ENCODE data around the gene CDCA8. TPM values are rescaled to one million over a fixed set of nuclear protein-coding genes. Genes with fewer than 3 reads are reported as not detected.
A peak's percentile ranks its signal among the peaks of the same experiment; 100 is the strongest.
"Not testable (repeated sequence)": the region's sequence is repeated elsewhere in the genome, so short reads cannot be mapped to it uniquely, and the experiment has no call there.

Gene CDCA8
- total and polyA plus RNA-seq, 9 of the 15 experiments (the other 6 are each of a cell fraction or from before 2014, with no cell fraction given): 26.4 to 148 (median 81.8) TPM

DNA sequence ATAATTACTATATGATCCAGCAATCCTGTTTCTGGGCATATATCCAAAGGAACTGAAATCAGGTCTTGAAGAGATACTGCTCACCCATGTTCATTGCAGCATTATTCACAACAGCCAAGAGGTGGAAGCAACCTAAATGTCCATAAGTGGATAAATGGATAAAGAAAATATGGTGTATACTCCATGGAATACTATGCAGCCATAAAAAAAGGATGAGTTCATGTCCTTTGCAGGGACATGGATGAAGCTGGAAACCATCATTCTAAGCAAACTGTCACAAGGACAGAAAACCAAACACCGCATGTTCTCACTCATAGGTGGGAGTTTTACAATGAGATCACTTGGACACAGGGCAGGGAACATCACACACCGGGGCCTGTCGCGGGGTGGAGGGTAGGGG lies 46.3 kb downstream of the CDCA8 start:
- in situ Hi-C loops (cut with MboI); intact Hi-C loops (cut with micrococcal nuclease); POLR2A ChIA-PET; H3K36me3 ChIP-seq (ENCODE audit: control insufficient read depth, insufficient read depth, low read length); H3K9me1 ChIP-seq (ENCODE audit: control insufficient read depth, insufficient read depth, low read length); CTCF ChIA-PET (ENCODE audit: low intra/inter-chr PET ratio); H4K20me1 ChIP-seq (replicated peaks; ENCODE audit: control insufficient read depth, insufficient read depth, low read length); BruUV-seq (replicated peaks); H3K9ac ChIP-seq (ENCODE audit: insufficient read depth in 1 of 2, low read depth in 2 of 2, low read length in 2 of 2); H3K9me3 ChIP-seq (replicated peaks; ENCODE audit: control insufficient read depth, insufficient read depth, low read depth, low read length); DNase-seq (ENCODE audit: extremely low read depth in 1 of 4, low spot score in 3 of 4); H3K4me1 ChIP-seq (replicated peaks in 1 of 2; ENCODE audit: control insufficient read depth in 2 of 2, insufficient read depth in 2 of 2, low read length in 2 of 2); H3K4me2 ChIP-seq (ENCODE audit: insufficient read depth, low read length); H2AFZ ChIP-seq (ENCODE audit: low read depth, low read length); H3K79me2 ChIP-seq (ENCODE audit: control insufficient read depth, insufficient read depth, low read length); H3K4me3 ChIP-seq; H3K27ac ChIP-seq (ENCODE audit: extremely low read depth, low read depth, low read length); FAIRE-seq; ATAC-seq: not testable (repeated sequence)
- WGBS (ENCODE audit: insufficient coverage, low coverage, missing lambda C conversion rate): 6% methylated on average over 4 of the region's 4 CpGs
- H3K27me3 ChIP-seq (ENCODE audit: control insufficient read depth in 2 of 2, insufficient read depth in 2 of 2, low read length in 2 of 2): peaks cover 18 to 33% of the 10 kb centered on the region in 2 experiments; a peak in 4 of 5 replicates
- TF ChIP-seq RBM25 (IDR thresholded peaks at IDR 0.05; ENCODE audit: low read depth, low read length, severe bottlenecking) (peak; percentile 9), ZNF146 (CRISPR knock-in tag; IDR thresholded peaks at IDR 0.05; ENCODE audit: unreplicated experiment) (peak; percentile 62)

DNA sequence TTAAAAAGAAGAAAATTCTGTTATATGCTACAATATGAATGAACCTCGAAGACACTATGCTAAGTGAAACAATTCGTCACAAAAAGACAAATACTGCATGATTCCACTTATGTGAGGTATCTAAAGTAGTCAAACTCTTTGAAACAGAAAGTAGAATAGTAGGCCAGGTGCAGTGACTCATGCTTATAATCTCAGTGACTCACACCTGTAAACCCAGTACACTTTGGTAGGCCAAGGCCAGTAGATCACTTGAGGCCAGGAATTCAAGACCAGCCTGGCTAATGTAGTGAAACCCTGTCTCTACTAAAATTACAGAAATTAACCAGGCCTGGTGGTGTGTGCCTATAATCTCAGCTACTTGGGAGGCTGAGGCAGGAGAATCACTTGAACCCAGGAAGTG lies 46.9 kb downstream of the CDCA8 start:
- H3K27ac ChIP-seq (ENCODE audit: extremely low read depth, low read depth, low read length): no peak overlapping the region
- H3K4me1 ChIP-seq (replicated peaks in 1 of 2; ENCODE audit: control insufficient read depth in 2 of 2, insufficient read depth in 2 of 2, low read length in 2 of 2): peaks cover 0 to 6% of the 10 kb centered on the region in 2 experiments; a peak in 2 of 5 replicates
- H3K27me3 ChIP-seq (ENCODE audit: control insufficient read depth in 2 of 2, insufficient read depth in 2 of 2, low read length in 2 of 2): peaks cover 18 to 30% of the 10 kb centered on the region in 2 experiments; a peak in 4 of 5 replicates
- BruUV-seq (replicated peaks): no TSS peak
- H3K36me3 ChIP-seq (ENCODE audit: control insufficient read depth, insufficient read depth, low read length): no peaks in the 10 kb centered on the region
- 8% methylated on average over 2 of the region's 2 CpGs for WGBS (ENCODE audit: insufficient coverage, low coverage, missing lambda C conversion rate)
- no peaks in the 10 kb centered on the region for H3K9me1 ChIP-seq (ENCODE audit: control insufficient read depth, insufficient read depth, low read length)
- in situ Hi-C loops (cut with MboI) (no loop called here), intact Hi-C loops (cut with micrococcal nuclease) (no loop called here)
- no peak overlapping the region for H2AFZ ChIP-seq (ENCODE audit: low read depth, low read length)
- ChIA-PET CTCF (ENCODE audit: low intra/inter-chr PET ratio) (no interaction called here), POLR2A (interaction anchor here (1.3 kb wide), 1 partner anchor 18 kb away, joined by 3 read pairs; no protein-coding TSS in a partner anchor)
- no peak overlapping the region for H3K4me3 ChIP-seq
- H4K20me1 ChIP-seq (replicated peaks; ENCODE audit: control insufficient read depth, insufficient read depth, low read length): 0 out of 2 replicates have a peak, but pooled peaks cover 2% of the 10 kb centered on the region
- no peaks in the 10 kb centered on the region for H3K9me3 ChIP-seq (replicated peaks; ENCODE audit: control insufficient read depth, insufficient read depth, low read depth, low read length)
- no peak overlapping the region for H3K4me2 ChIP-seq (ENCODE audit: insufficient read depth, low read length)
- ATAC-seq (no peak), FAIRE-seq (no peak), DNase-seq (ENCODE audit: extremely low read depth in 1 of 4, low spot score in 3 of 4) (no peak)
- H3K9ac ChIP-seq (ENCODE audit: insufficient read depth in 1 of 2, low read depth in 2 of 2, low read length in 2 of 2): no peak overlapping the region
- no peaks in the 10 kb centered on the region for H3K79me2 ChIP-seq (ENCODE audit: control insufficient read depth, insufficient read depth, low read length)
- TF ChIP-seq KDM1A (IDR thresholded peaks at IDR 0.05) (no peak), FUS (optimal IDR thresholded peaks at IDR 0.05; ENCODE audit: low read depth, low read length) (no peak)
- TF ChIP-seq, protein P1, sequence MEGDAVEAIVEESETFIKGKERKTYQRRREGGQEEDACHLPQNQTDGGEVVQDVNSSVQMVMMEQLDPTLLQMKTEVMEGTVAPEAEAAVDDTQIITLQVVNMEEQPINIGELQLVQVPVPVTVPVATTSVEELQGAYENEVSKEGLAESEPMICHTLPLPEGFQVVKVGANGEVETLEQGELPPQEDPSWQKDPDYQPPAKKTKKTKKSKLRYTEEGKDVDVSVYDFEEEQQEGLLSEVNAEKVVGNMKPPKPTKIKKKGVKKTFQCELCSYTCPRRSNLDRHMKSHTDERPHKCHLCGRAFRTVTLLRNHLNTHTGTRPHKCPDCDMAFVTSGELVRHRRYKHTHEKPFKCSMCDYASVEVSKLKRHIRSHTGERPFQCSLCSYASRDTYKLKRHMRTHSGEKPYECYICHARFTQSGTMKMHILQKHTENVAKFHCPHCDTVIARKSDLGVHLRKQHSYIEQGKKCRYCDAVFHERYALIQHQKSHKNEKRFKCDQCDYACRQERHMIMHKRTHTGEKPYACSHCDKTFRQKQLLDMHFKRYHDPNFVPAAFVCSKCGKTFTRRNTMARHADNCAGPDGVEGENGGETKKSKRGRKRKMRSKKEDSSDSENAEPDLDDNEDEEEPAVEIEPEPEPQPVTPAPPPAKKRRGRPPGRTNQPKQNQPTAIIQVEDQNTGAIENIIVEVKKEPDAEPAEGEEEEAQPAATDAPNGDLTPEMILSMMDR (IDR thresholded peaks at IDR 0.05 in 2 of 3, conservative IDR thresholded peaks at IDR 0.05 in 1 of 3; ENCODE audit: insufficient read depth in 2 of 3, low read depth in 1 of 3, low read length in 3 of 3): no peak
- TF ChIP-seq, protein P2, sequence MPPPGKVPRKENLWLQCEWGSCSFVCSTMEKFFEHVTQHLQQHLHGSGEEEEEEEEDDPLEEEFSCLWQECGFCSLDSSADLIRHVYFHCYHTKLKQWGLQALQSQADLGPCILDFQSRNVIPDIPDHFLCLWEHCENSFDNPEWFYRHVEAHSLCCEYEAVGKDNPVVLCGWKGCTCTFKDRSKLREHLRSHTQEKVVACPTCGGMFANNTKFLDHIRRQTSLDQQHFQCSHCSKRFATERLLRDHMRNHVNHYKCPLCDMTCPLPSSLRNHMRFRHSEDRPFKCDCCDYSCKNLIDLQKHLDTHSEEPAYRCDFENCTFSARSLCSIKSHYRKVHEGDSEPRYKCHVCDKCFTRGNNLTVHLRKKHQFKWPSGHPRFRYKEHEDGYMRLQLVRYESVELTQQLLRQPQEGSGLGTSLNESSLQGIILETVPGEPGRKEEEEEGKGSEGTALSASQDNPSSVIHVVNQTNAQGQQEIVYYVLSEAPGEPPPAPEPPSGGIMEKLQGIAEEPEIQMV (tag; conservative IDR thresholded peaks at IDR 0.05; ENCODE audit: low read depth): no peak

Measured in K562 (cell line).